ENCODE measurements around the gene PEX10.
A peak's percentile ranks its signal among the peaks of the same experiment; 100 is the strongest.

Gene PEX10

GRCh38 chr1:2449636-2450454 lies 37.5 kb upstream of the PEX10 start:
- no peak overlapping the region for H3K27ac Mint-ChIP-seq
- H3K4me3 Mint-ChIP-seq: no peak overlapping the region
- TF ChIP-seq CTCF (IDR thresholded peaks at IDR 0.05): no peak
- no peak for DNase-seq
- no peaks in the 10 kb centered on the region for H3K36me3 Mint-ChIP-seq (ENCODE audit: low read depth)
- H3K27me3 Mint-ChIP-seq (ENCODE audit: low read depth, poor library complexity): peaks cover 35% of the 10 kb centered on the region
- peaks cover 23% of the 10 kb centered on the region for H3K4me1 Mint-ChIP-seq
- no peaks in the 10 kb centered on the region for H3K9me3 Mint-ChIP-seq

- H3K36me3 Mint-ChIP-seq (ENCODE audit: low read depth): no peaks in the 10 kb centered on the region
- DNase-seq: no peak
- no peak for TF ChIP-seq CTCF (IDR thresholded peaks at IDR 0.05)
- H3K27ac Mint-ChIP-seq: peak overlapping the region; percentile 53
- H3K4me3 Mint-ChIP-seq: peak overlapping the region; percentile 30
- H3K4me1 Mint-ChIP-seq: peaks cover 21% of the 10 kb centered on the region
- no peaks in the 10 kb centered on the region for H3K9me3 Mint-ChIP-seq
- H3K27me3 Mint-ChIP-seq (ENCODE audit: low read depth, poor library complexity): peaks cover 49% of the 10 kb centered on the region
These were observed 35.7 kb upstream of the PEX10 start for GRCh38 chr1:2448098-2448445.

- Mint-ChIP-seq H3K36me3 (ENCODE audit: low read depth) (no peaks in the 10 kb centered on the region), H3K27me3 (ENCODE audit: low read depth, poor library complexity) (peaks cover 54% of the 10 kb centered on the region), H3K4me3 (peak overlapping the region; percentile 23), H3K27ac (no peak overlapping the region), H3K4me1 (peaks cover 19% of the 10 kb centered on the region), H3K9me3 (no peaks in the 10 kb centered on the region)
- peak; percentile 52 for DNase-seq
- no peak for TF ChIP-seq CTCF (IDR thresholded peaks at IDR 0.05)
These were observed 35.1 kb upstream of the PEX10 start for GRCh38 chr1:2447276-2448097.

- Mint-ChIP-seq H3K4me1 (peaks cover 19% of the 10 kb centered on the region), H3K36me3 (ENCODE audit: low read depth) (no peaks in the 10 kb centered on the region), H3K27ac (no peak overlapping the region), H3K4me3 (no peak overlapping the region), H3K27me3 (ENCODE audit: low read depth, poor library complexity) (peaks cover 61% of the 10 kb centered on the region), H3K9me3 (no peaks in the 10 kb centered on the region)
- no peak for TF ChIP-seq CTCF (IDR thresholded peaks at IDR 0.05)
- no peak for DNase-seq
These were observed 34.5 kb upstream of the PEX10 start for GRCh38 chr1:2446861-2447260.

- Mint-ChIP-seq H3K4me3 (no peak overlapping the region), H3K36me3 (ENCODE audit: low read depth) (no peaks in the 10 kb centered on the region), H3K27ac (no peak overlapping the region), H3K4me1 (peaks cover 19% of the 10 kb centered on the region), H3K9me3 (no peaks in the 10 kb centered on the region), H3K27me3 (ENCODE audit: low read depth, poor library complexity) (peaks cover 65% of the 10 kb centered on the region)
- no peak for DNase-seq
- TF ChIP-seq CTCF (IDR thresholded peaks at IDR 0.05): no peak
These were observed 34.0 kb upstream of the PEX10 start for GRCh38 chr1:2446394-2446793.

All from nephron progenitor cell (in vitro differentiated cells).